Heart left ventricle (tissue), 13 donors: ENCODE measurements around the gene HOTAIR.

Experiments used
- POLR2A ChIP-seq, 2 donors: fragments of 450-650 bp; IDR thresholded peaks; one replicate each; pipeline ENCODE4 v1.6.1; 2017; ENCODE audit warnings: antibody characterized with exemption in 2 of 2, mild to moderate bottlenecking in 2 of 2, moderate library complexity in 2 of 2
- TF ChIP-seq, protein P1 (sequence below), 12 donors: fragments of 200-600 bp; sonication (generic) in 4 of 12; IDR thresholded peaks; one replicate each; pipeline versions ENCODE4 v1.5.0 to v1.8.0; 2018 to 2022; ENCODE audit warnings: antibody characterized with exemption in 12 of 12, mild to moderate bottlenecking in 5 of 12
- donor health status: ischemic (EF 13 %, LVEDD 7.1; RV severe dilation, severe dysfunction).
- donor health status: DM: no; HTN: yes; CAD: no.
- donor health status: DM: no; HTN: no; CAD: no.
- donor health status: ischemic (EF 25% LVEDD 6.9; RV normal size, moderate dysfunction).
- donor health status: ischemic (EF 25% LVEDD 5.7; RV mildly dilated, moderate dysfunction).
- donor health status: ischemic (EF 35%, LVEDD 5.7; RV mildly dilated, moderate dysfunction).
- donor health status: nonischemic (EF 11% LVEDD 7.7; RV severe dilation, severe dysfunction).
- donor health status: DM: yes; HTN: yes; CAD: no.
- donor health status: PGD.
- donor health status: ischemic (EF 29% LVEDD 5.4; RV normal size, mild dysfunction).
- donor health status: nonischemic (EF 23%, LVEDD 6.1; RV moderate dilation, normal function).

GRCh38 chr12:53935383-53936341 lies 39.1 kb downstream of the HOTAIR start:
- TF ChIP-seq, protein P1, sequence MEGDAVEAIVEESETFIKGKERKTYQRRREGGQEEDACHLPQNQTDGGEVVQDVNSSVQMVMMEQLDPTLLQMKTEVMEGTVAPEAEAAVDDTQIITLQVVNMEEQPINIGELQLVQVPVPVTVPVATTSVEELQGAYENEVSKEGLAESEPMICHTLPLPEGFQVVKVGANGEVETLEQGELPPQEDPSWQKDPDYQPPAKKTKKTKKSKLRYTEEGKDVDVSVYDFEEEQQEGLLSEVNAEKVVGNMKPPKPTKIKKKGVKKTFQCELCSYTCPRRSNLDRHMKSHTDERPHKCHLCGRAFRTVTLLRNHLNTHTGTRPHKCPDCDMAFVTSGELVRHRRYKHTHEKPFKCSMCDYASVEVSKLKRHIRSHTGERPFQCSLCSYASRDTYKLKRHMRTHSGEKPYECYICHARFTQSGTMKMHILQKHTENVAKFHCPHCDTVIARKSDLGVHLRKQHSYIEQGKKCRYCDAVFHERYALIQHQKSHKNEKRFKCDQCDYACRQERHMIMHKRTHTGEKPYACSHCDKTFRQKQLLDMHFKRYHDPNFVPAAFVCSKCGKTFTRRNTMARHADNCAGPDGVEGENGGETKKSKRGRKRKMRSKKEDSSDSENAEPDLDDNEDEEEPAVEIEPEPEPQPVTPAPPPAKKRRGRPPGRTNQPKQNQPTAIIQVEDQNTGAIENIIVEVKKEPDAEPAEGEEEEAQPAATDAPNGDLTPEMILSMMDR (IDR thresholded peaks at IDR 0.05): no peak
- TF ChIP-seq POLR2A (IDR thresholded peaks at IDR 0.05): no peak
